Esophagus muscularis mucosa (tissue), 4 donors: ENCODE measurements around the gene FLNA. TPM values are rescaled to one million over a fixed set of nuclear protein-coding genes. Genes with fewer than 3 reads are reported as not detected.

Experiments used
- DNase-seq: peaks from one replicate; pipeline ENCODE4 v3.0.0-alpha.2; 2017; ENCODE audit errors: extremely low spot score
- H3K27ac ChIP-seq, 4 donors: fragments of 200-600 bp; sonication (generic); replicated peaks in 1 of 4; 1 replicate in 3 of 4; 2 replicates in 1 of 4; pipeline ENCODE4 v1.5.1; 2016 to 2019; ENCODE audit warnings: mild to moderate bottlenecking in 1 of 4
- H3K27me3 ChIP-seq, 4 donors: fragments of 200-600 bp; sonication (generic); one replicate each; pipeline versions ENCODE4 v1.5.1 to v1.6.0; 2016 to 2019
- H3K36me3 ChIP-seq, 4 donors: fragments of 200-600 bp; sonication (generic); one replicate each; pipeline ENCODE4 v1.5.1; 2016 to 2019
- H3K4me1 ChIP-seq, 4 donors: fragments of 200-600 bp; sonication (generic); one replicate each; pipeline ENCODE4 v1.5.1; 2016 to 2019
- H3K4me3 ChIP-seq, 4 donors: fragments of 200-600 bp; sonication (generic); 1 replicate in 2 of 4; 2 replicates in 2 of 4; pipeline ENCODE4 v1.5.1; 2016 to 2019; ENCODE audit warnings: mild to moderate bottlenecking in 4 of 4, moderate library complexity in 1 of 4
- H3K9me3 ChIP-seq, 4 donors: fragments of 200-600 bp; sonication (generic); 1 replicate in 3 of 4; 2 replicates in 1 of 4; pipeline ENCODE4 v1.5.1; 2016 to 2019
- CTCF ChIP-seq, 3 experiments: fragments of 200-600 bp in 2 of 3; fragments of 450-650 bp in 1 of 3; sonication (generic) in 2 of 3; IDR thresholded peaks; one replicate each; pipeline ENCODE4 v1.5.1; 2017 to 2019; ENCODE audit warnings: antibody characterized with exemption in 3 of 3, mild to moderate bottlenecking in 2 of 3, moderate library complexity in 1 of 3
- EP300 ChIP-seq: sonication (generic); formaldehyde crosslinking; IDR thresholded peaks from one replicate; pipeline ENCODE4 v1.6.1; 2017; ENCODE audit warnings: antibody characterized with exemption
- POLR2A ChIP-seq: fragments of 450-650 bp; IDR thresholded peaks from one replicate; pipeline ENCODE4 v1.6.1; 2017; ENCODE audit warnings: antibody characterized with exemption, moderate library complexity, mild to moderate bottlenecking, low read depth
- POLR2AphosphoS5 ChIP-seq, 2 donors: sonication (generic); formaldehyde crosslinking; IDR thresholded peaks; one replicate each; pipeline ENCODE4 v1.6.1; 2017; ENCODE audit warnings: antibody characterized with exemption in 2 of 2
- WGBS: methylation state at CpG from one replicate; pipeline ENCODE4 v1.1.5; 2018; 5-methylcytosine and 5-hydroxymethylcytosine counted together
- intact Hi-C: fragments of 100-400 bp; cut with DNase I; formaldehyde crosslinking; loops from one replicate; pipeline ENCODE4 v1.15.1; 2023
- total RNA-seq, 4 donors: library from RNA; depleted of rRNA; stranded (reverse); fragments of >200 nt; gene quantifications; one replicate each; pipeline versions ENCODE4 v1.1.0 to v1.2.1, GENCODE V29; 2016

FLNA gene
- total RNA-seq, 4 donors from 2014 or later = 8,941 to 16,544 (median 12,362) TPM

- Histone ChIP-seq H3K9me3 (no peaks in the 10 kb centered on the region), H3K4me3 (peak overlapping the region in 3 of 4 donors; percentile 55 to 66 (median 56)), H3K36me3 (peaks cover 0 to 13% (median 7%) of the 10 kb centered on the region in 4 donors), H3K27me3 (no peaks in the 10 kb centered on the region), H3K4me1 (peaks cover 19 to 58% (median 46%) of the 10 kb centered on the region in 4 donors), H3K27ac (peak overlapping the region; percentile 96 to 97 (median 97))
- intact Hi-C loops = no loop called here
- 66% methylated on average over 3 of the region's 3 CpGs for WGBS
- DNase-seq = no peak
- TF ChIP-seq EP300 = no peak
- no peak for TF ChIP-seq POLR2A
- TF ChIP-seq POLR2AphosphoS5 (IDR thresholded peaks at IDR 0.05) = peak in 1 of 2 donors; percentile 49
- no peak for TF ChIP-seq CTCF (IDR thresholded peaks at IDR 0.05)
Observed at GRCh38 chrX:154376774-154377173, 2.3 kb upstream of the FLNA start.

DNA sequence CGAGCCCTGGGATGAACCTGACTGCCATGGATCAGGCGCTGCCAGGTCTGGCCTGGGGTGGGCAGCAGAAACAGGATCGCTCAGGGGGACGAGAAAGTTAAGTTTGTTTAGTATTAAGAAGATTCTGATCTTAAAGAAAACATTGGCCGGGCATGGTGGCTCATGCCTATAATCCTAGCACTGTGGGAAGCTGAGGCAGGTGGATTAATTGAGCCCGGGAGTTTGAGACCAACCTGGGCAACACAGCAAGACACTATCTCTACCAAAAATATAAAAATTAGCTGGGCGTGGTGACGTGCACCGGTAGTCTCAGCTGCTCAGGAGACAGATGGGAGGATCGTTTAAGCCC lies 696 bp upstream of the FLNA start:
- no peak for TF ChIP-seq CTCF (IDR thresholded peaks at IDR 0.05)
- TF ChIP-seq POLR2A = no peak
- TF ChIP-seq EP300 = no peak
- TF ChIP-seq POLR2AphosphoS5 (IDR thresholded peaks at IDR 0.05) = no peak
- no peak for DNase-seq
- Histone ChIP-seq H3K27me3 (no peaks in the 10 kb centered on the region), H3K4me1 (peaks cover 13 to 46% (median 36%) of the 10 kb centered on the region in 4 donors), H3K9me3 (no peaks in the 10 kb centered on the region), H3K4me3 (peak overlapping the region; percentile 67 to 75 (median 74)), H3K27ac (peak overlapping the region; percentile 96 to 97 (median 97)), H3K36me3 (peaks cover 0 to 16% (median 9%) of the 10 kb centered on the region in 4 donors)
- 55% methylated on average over 10 of the region's 10 CpGs for WGBS
- intact Hi-C loops = no loop called here

- peaks cover 0 to 16% (median 9%) of the 10 kb centered on the region in 4 donors for H3K36me3 ChIP-seq
- peaks cover 13 to 45% (median 36%) of the 10 kb centered on the region in 4 donors for H3K4me1 ChIP-seq
- no peaks in the 10 kb centered on the region for H3K9me3 ChIP-seq
- H3K27me3 ChIP-seq = no peaks in the 10 kb centered on the region
- DNase-seq = no peak
- TF ChIP-seq CTCF (IDR thresholded peaks at IDR 0.05) (peak; percentile 39 to 51 (median 44)), POLR2AphosphoS5 (IDR thresholded peaks at IDR 0.05) (peak in 1 of 2 donors; percentile 65), POLR2A (no peak), EP300 (no peak)
- H3K27ac ChIP-seq = peak overlapping the region; percentile 96 to 97 (median 97)
- H3K4me3 ChIP-seq = peak overlapping the region; percentile 67 to 75 (median 74)
- 54% methylated on average over 16 of the region's 23 CpGs for WGBS
- intact Hi-C loops = no loop called here
Observed at GRCh38 chrX:154373340-154374306, 811 bp downstream of the FLNA start.

- H3K4me1 ChIP-seq = peaks cover 19 to 49% (median 42%) of the 10 kb centered on the region in 4 donors
- peak overlapping the region; percentile 96 to 97 (median 97) for H3K27ac ChIP-seq
- H3K4me3 ChIP-seq = peak overlapping the region; percentile 67 to 75 (median 74)
- intact Hi-C loops = no loop called here
- DNase-seq = no peak
- no peaks in the 10 kb centered on the region for H3K9me3 ChIP-seq
- TF ChIP-seq CTCF (IDR thresholded peaks at IDR 0.05) (no peak), POLR2AphosphoS5 (IDR thresholded peaks at IDR 0.05) (peak in 1 of 2 donors; percentile 51), EP300 (no peak)
- WGBS = 54% methylated on average over 5 of the region's 5 CpGs
- peaks cover 9 to 24% (median 13%) of the 10 kb centered on the region in 4 donors for H3K36me3 ChIP-seq
- H3K27me3 ChIP-seq = no peaks in the 10 kb centered on the region
Observed at GRCh38 chrX:154372612-154373022, 1.8 kb downstream of the FLNA start.
